GM23338 (cell line): ENCODE measurements around the gene TINCR. TPM values are rescaled to one million over a fixed set of nuclear protein-coding genes. Genes with fewer than 3 reads are reported as not detected.

Experiments
- ATAC-seq: fragments of 200-7000 bp; cut with Tn5 transposase; 3 replicates; pipeline ENCODE4 v1.9.1; 2020
- DNase-seq: peaks from one replicate; pipeline ENCODE4 v3.0.0-alpha.2; 2015; ENCODE audit warnings: low spot score
- H2AFZ ChIP-seq: fragments of 200-600 bp; sonication (generic); 2 replicates; pipeline ENCODE4 v1.8.0; 2016; ENCODE audit warnings: antibody characterized with exemption, mild to moderate bottlenecking, moderate library complexity
- H3F3A ChIP-seq: fragments of 200-600 bp; sonication (generic); replicated peaks from 2 replicates; pipeline ENCODE4 v1.8.0; 2017; ENCODE audit warnings: antibody characterized with exemption, mixed run types, low read depth
- H3K27ac ChIP-seq: fragments of 200-600 bp; sonication (generic); 2 replicates; pipeline ENCODE4 v1.6.1; 2016; ENCODE audit warnings: low read depth
- H3K27me3 ChIP-seq: fragments of 200-600 bp; sonication (generic); 2 replicates; pipeline ENCODE4 v1.8.0; 2016; ENCODE audit warnings: mild to moderate bottlenecking, mixed run types, moderate library complexity; ENCODE audit not compliant: insufficient read depth
- H3K36me3 ChIP-seq: fragments of 200-600 bp; sonication (generic); 2 replicates; pipeline ENCODE4 v1.8.0; 2016; ENCODE audit warnings: mild to moderate bottlenecking; ENCODE audit not compliant: insufficient read depth
- H3K4me1 ChIP-seq: fragments of 200-600 bp; sonication (generic); 2 replicates; pipeline ENCODE4 v1.8.0; 2016; ENCODE audit warnings: mild to moderate bottlenecking, moderate library complexity; ENCODE audit not compliant: insufficient read depth
- H3K4me2 ChIP-seq: fragments of 200-600 bp; sonication (generic); 2 replicates; pipeline ENCODE4 v1.7.1; 2017; ENCODE audit warnings: mixed run types
- H3K4me3 ChIP-seq: fragments of 200-600 bp; sonication (generic); 2 replicates; pipeline ENCODE4 v1.6.1; 2016; ENCODE audit warnings: mixed run types
- H3K79me2 ChIP-seq: fragments of 200-600 bp; sonication (generic); replicated peaks from 2 replicates; pipeline ENCODE4 v1.8.0; 2017; ENCODE audit warnings: mild to moderate bottlenecking; ENCODE audit not compliant: insufficient read depth
- H3K9me2 ChIP-seq: fragments of 200-600 bp; sonication (generic); 2 replicates; pipeline ENCODE4 v1.8.0; 2017; ENCODE audit not compliant: insufficient read depth
- H4K20me1 ChIP-seq: fragments of 200-600 bp; sonication (generic); replicated peaks from 2 replicates; pipeline ENCODE4 v1.8.0; 2017; ENCODE audit warnings: mild to moderate bottlenecking; ENCODE audit not compliant: insufficient read depth
- H3K27ac Mint-ChIP-seq: 2 replicates; pipeline ENCODE4 v1.8.0; 2020; ENCODE audit warnings: inconsistent platforms, mild to moderate bottlenecking, moderate library complexity, mixed read lengths
- H3K27me3 Mint-ChIP-seq: 3 replicates; pipeline ENCODE4 v1.8.0; 2022; ENCODE audit warnings: low read depth, mild to moderate bottlenecking, moderate library complexity, mixed read lengths, inconsistent platforms; ENCODE audit not compliant: insufficient read depth, poor library complexity
- H3K36me3 Mint-ChIP-seq: 3 replicates; pipeline ENCODE4 v1.8.0; 2021; ENCODE audit warnings: low read depth, mild to moderate bottlenecking, inconsistent platforms, moderate library complexity, mixed read lengths
- H3K4me1 Mint-ChIP-seq: 3 replicates; pipeline ENCODE4 v1.8.0; 2020; ENCODE audit warnings: mild to moderate bottlenecking, inconsistent platforms, mixed read lengths
- H3K4me3 Mint-ChIP-seq: 3 replicates; pipeline ENCODE4 v1.8.0; 2021; ENCODE audit warnings: moderate library complexity, mild to moderate bottlenecking, inconsistent platforms, mixed read lengths
- H3K9me3 Mint-ChIP-seq: 3 replicates; pipeline ENCODE4 v1.8.0; 2020; ENCODE audit warnings: moderate library complexity, mild to moderate bottlenecking, inconsistent platforms, mixed read lengths
- CTCF ChIP-seq, 2 experiments: fragments of 200-600 bp in 1 of 2; sonication (generic) in 1 of 2; conservative IDR thresholded peaks; 2 replicates each; pipeline versions ENCODE4 v1.5.1 to v1.6.1; 2016 to 2017; ENCODE audit warnings: antibody characterized with exemption in 2 of 2, low read depth in 2 of 2, mild to moderate bottlenecking in 2 of 2, moderate library complexity in 1 of 2
- ETS1 ChIP-seq: IDR thresholded peaks from 2 replicates; pipeline ENCODE4 v1.6.1; 2016; ENCODE audit warnings: antibody characterized with exemption
- EZH2 ChIP-seq: fragments of 200-600 bp; sonication (generic); IDR thresholded peaks from one replicate; pipeline ENCODE4 v1.8.0; 2017; ENCODE audit warnings: antibody characterized with exemption, mild to moderate bottlenecking, low read depth; ENCODE audit not compliant: unreplicated experiment
- EZH2phosphoT487 ChIP-seq: fragments of 200-600 bp; sonication (generic); IDR thresholded peaks from one replicate; pipeline ENCODE4 v1.8.1; 2018; ENCODE audit warnings: antibody characterized with exemption; ENCODE audit not compliant: unreplicated experiment
- JUNB ChIP-seq: IDR thresholded peaks from one replicate; pipeline ENCODE4 v1.6.1; 2016; ENCODE audit warnings: antibody characterized with exemption; ENCODE audit not compliant: unreplicated experiment
- NANOG ChIP-seq: IDR thresholded peaks from 2 replicates; pipeline ENCODE4 v1.6.1; 2016; ENCODE audit warnings: antibody characterized with exemption, borderline replicate concordance
- REST ChIP-seq: IDR thresholded peaks from one replicate; pipeline ENCODE4 v1.6.1; 2018; ENCODE audit warnings: antibody characterized with exemption; ENCODE audit not compliant: unreplicated experiment
- STAT1 ChIP-seq: IDR thresholded peaks from one replicate; pipeline ENCODE4 v1.6.1; 2016; ENCODE audit warnings: antibody characterized with exemption; ENCODE audit not compliant: unreplicated experiment
- ZNF114 ChIP-seq: fragments of 250-450 bp; sonication (Bioruptor Pico); IDR thresholded peaks from 2 replicates; pipeline ENCODE4 v1.5.0; 2020; ENCODE audit warnings: mild to moderate bottlenecking, moderate library complexity
- ZNF331 ChIP-seq: fragments of 250-450 bp; sonication (Bioruptor Pico); IDR thresholded peaks from 2 replicates; pipeline ENCODE4 v1.5.0; 2020; ENCODE audit warnings: low read depth, mild to moderate bottlenecking, moderate library complexity
- ZNF462 ChIP-seq: fragments of 250-450 bp; sonication (Bioruptor Pico); IDR thresholded peaks from 2 replicates; pipeline ENCODE4 v1.5.0; 2020; ENCODE audit warnings: mild to moderate bottlenecking, moderate library complexity
- polyA plus RNA-seq: library from polyadenylated mRNA; unstranded; fragments of >200 nt; fragmentation: Nextera tagmentation; extraction: Ambion mirVana; gene quantifications from 2 replicates; pipeline ENCODE4 v1.2.1, GENCODE V29; 2016
- total RNA-seq: library from RNA; depleted of rRNA; stranded (reverse); fragments of >200 nt; shearing (Covaris generic); gene quantifications from 2 replicates; pipeline ENCODE4 v1.2.3, GENCODE V29; 2014

Gene TINCR
- total and polyA plus RNA-seq, 2 experiments from 2014 or later: 0.42 to 0.97 TPM

GRCh38 chr19:5595745-5596144 lies 28.0 kb upstream of the TINCR start:
- no peak for TF ChIP-seq NANOG
- no peak for TF ChIP-seq ETS1
- no peak for TF ChIP-seq ZNF114 (CRISPR knock-in tag)
- TF ChIP-seq STAT1: no peak
- TF ChIP-seq CTCF (conservative IDR thresholded peaks at IDR 0.05; ENCODE audit: low read depth in 2 of 2): no peak
- no peak for TF ChIP-seq JUNB
- no peak for TF ChIP-seq ZNF331 (CRISPR knock-in tag)
- TF ChIP-seq ZNF462: no peak
- no peak for TF ChIP-seq REST
- TF ChIP-seq EZH2: no peak
- no peak for TF ChIP-seq EZH2phosphoT487
- Mint-ChIP-seq H3K9me3 (no peaks in the 10 kb centered on the region), H3K27me3 (peaks cover 12% of the 10 kb centered on the region), H3K4me3 (no peak overlapping the region), H3K4me1 (no peaks in the 10 kb centered on the region), H3K27ac (no peak overlapping the region; the same call in 1 of the 2 replicates), H3K36me3 (peaks cover 88% of the 10 kb centered on the region)
- Histone ChIP-seq H3K9me2 (no peaks in the 10 kb centered on the region), H3K79me2 (0 out of 2 replicates have a peak, but pooled peaks cover 3% of the 10 kb centered on the region), H2AFZ (no peak overlapping the region), H3K36me3 (peaks cover 38% of the 10 kb centered on the region), H3K27ac (no peak overlapping the region), H3F3A (0 out of 2 replicates have a peak, but pooled peaks cover 2% of the 10 kb centered on the region), H3K4me2 (no peak overlapping the region), H3K27me3 (no peaks in the 10 kb centered on the region), H3K4me3 (no peak overlapping the region), H4K20me1 (peaks cover 15% of the 10 kb centered on the region), H3K4me1 (no peaks in the 10 kb centered on the region)
- DNase-seq: no peak
- no peak for ATAC-seq
